ENCODE measurements around the gene TMPRSS6.

DNA sequence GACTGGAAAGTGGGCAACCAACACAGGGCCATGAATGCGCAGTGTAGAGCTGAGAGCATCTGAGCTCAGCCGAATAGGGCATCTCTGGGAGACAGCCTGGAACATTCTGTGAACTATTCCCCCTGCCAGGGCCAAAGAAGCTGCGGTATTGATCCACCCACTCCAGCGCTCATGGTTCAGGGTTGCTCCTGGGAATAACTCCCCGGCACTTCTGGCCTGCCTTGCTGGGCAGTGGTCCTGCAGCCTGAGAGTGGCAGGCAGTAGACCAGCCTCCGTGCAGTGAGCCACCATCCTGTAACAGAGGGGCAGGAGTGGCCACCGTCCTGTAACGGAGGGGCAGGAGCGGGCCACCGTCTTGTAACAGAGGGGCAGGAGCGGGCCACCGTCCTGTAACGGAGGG is 12.2 kb downstream of the TMPRSS6 start:
- TF ChIP-seq, protein P1, sequence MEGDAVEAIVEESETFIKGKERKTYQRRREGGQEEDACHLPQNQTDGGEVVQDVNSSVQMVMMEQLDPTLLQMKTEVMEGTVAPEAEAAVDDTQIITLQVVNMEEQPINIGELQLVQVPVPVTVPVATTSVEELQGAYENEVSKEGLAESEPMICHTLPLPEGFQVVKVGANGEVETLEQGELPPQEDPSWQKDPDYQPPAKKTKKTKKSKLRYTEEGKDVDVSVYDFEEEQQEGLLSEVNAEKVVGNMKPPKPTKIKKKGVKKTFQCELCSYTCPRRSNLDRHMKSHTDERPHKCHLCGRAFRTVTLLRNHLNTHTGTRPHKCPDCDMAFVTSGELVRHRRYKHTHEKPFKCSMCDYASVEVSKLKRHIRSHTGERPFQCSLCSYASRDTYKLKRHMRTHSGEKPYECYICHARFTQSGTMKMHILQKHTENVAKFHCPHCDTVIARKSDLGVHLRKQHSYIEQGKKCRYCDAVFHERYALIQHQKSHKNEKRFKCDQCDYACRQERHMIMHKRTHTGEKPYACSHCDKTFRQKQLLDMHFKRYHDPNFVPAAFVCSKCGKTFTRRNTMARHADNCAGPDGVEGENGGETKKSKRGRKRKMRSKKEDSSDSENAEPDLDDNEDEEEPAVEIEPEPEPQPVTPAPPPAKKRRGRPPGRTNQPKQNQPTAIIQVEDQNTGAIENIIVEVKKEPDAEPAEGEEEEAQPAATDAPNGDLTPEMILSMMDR (IDR thresholded peaks at IDR 0.05; ENCODE audit: low read depth, low read length) = no peak
- no peak for TF ChIP-seq EZH2phosphoT487 (IDR thresholded peaks at IDR 0.05; ENCODE audit: low read depth)
